Prostate gland (tissue), 2 donors: Measurements from ENCODE around the gene HPX. TPM values are rescaled to one million over a fixed set of nuclear protein-coding genes. Genes with fewer than 3 reads are reported as not detected.

ENCODE experiments used
- DNase-seq: peaks from one replicate; pipeline ENCODE4 v3.0.0-alpha.2; 2019; ENCODE audit warnings: low spot score
- H3K27ac ChIP-seq, 2 donors: fragments of 200-600 bp; sonication (generic); 2 replicates each; pipeline ENCODE4 v1.5.1; 2017 to 2019
- H3K27me3 ChIP-seq: fragments of 200-600 bp; sonication (generic); replicated peaks from 2 replicates; pipeline ENCODE4 v1.5.1; 2019; ENCODE audit not compliant: insufficient read depth
- H3K36me3 ChIP-seq, 2 donors: fragments of 200-600 bp; sonication (generic); 1 replicate in 1 of 2; 2 replicates in 1 of 2; pipeline versions ENCODE4 v1.5.1 to v1.8.1; 2017 to 2019
- H3K4me1 ChIP-seq: fragments of 200-600 bp; sonication (generic); replicated peaks from 2 replicates; pipeline ENCODE4 v1.5.1; 2019
- H3K4me3 ChIP-seq, 2 donors: fragments of 200-600 bp; sonication (generic); 2 replicates each; pipeline ENCODE4 v1.5.1; 2017 to 2019
- H3K9me3 ChIP-seq: fragments of 200-600 bp; sonication (generic); 2 replicates; pipeline ENCODE4 v1.5.1; 2017
- CTCF ChIP-seq, 4 experiments: fragments of 200-600 bp in 2 of 4; fragments of 450-650 bp in 2 of 4; sonication (generic) in 2 of 4; IDR thresholded peaks; 1 replicate in 3 of 4; 2 replicates in 1 of 4; pipeline ENCODE4 v1.5.1; 2016 to 2019; ENCODE audit warnings: antibody characterized with exemption in 4 of 4, mild to moderate bottlenecking in 2 of 4, moderate library complexity in 2 of 4
- POLR2A ChIP-seq: fragments of 450-650 bp; IDR thresholded peaks from one replicate; pipeline ENCODE4 v1.6.1; 2016; ENCODE audit warnings: antibody characterized with exemption, mild to moderate bottlenecking
- POLR2AphosphoS5 ChIP-seq: sonication (generic); formaldehyde crosslinking; IDR thresholded peaks from one replicate; pipeline ENCODE4 v1.6.1; 2017; ENCODE audit warnings: antibody characterized with exemption
- WGBS: methylation state at CpG from one replicate; pipeline ENCODE4 v1.1.5; 2018; 5-methylcytosine and 5-hydroxymethylcytosine counted together
- intact Hi-C: fragments of 100-400 bp; cut with DNase I; formaldehyde crosslinking; loops from one replicate; pipeline ENCODE4 v1.14.2; 2022
- total RNA-seq, 2 donors: library from RNA; depleted of rRNA; stranded (reverse); fragments of >200 nt; gene quantifications; one replicate each; pipeline ENCODE4 v1.1.0, GENCODE V29; 2016

Gene HPX
- total RNA-seq, 2 donors from 2014 or later: 1.2 to 4.7 TPM

- peak within 1 kb of the TSS; percentile 62 to 75 for H3K4me3 ChIP-seq
- no peaks in the 10 kb centered on the region for H3K9me3 ChIP-seq
- H3K36me3 ChIP-seq: peaks cover 0 to 10% of the 10 kb centered on the region in 2 donors
- intact Hi-C loops: loop anchor here (5.0 kb wide), 2 partner anchors 121 to 201 kb away; partner anchors contain the start of genes ILK, MRPL17 and RRP8
- under 1% methylated on average over 65 of the region's 66 CpGs for WGBS
- peak within 1 kb of the TSS; percentile 94 for H3K27ac ChIP-seq
- DNase-seq: peak; percentile 99
- peaks cover 16% of the 10 kb centered on the region for H3K4me1 ChIP-seq
- TF ChIP-seq CTCF (IDR thresholded peaks at IDR 0.05): peak in 1 of 4 experiments; percentile 25
- peak; percentile 100 for TF ChIP-seq POLR2AphosphoS5
- peak; percentile 90 for TF ChIP-seq POLR2A
- no peaks in the 10 kb centered on the region for H3K27me3 ChIP-seq
Measured at GRCh38 chr11:6481012-6481923, 40.5 kb upstream of the HPX start, which contains the start of the genes ARFIP2 and TIMM10B. ARFIP2 (minus strand) TSS chr11:6481331; CDS start chr11:6480421, 910 bp downstream. TIMM10B (plus strand) TSS chr11:6481501; CDS start chr11:6481517, 16 bp downstream.

GRCh38 chr11:6480299-6480914 lies 39.6 kb upstream of the HPX start:
- peak overlapping the region; percentile 94 for H3K27ac ChIP-seq
- H3K4me1 ChIP-seq: peaks cover 16% of the 10 kb centered on the region
- H3K36me3 ChIP-seq: peaks cover 0 to 10% of the 10 kb centered on the region in 2 donors
- no peaks in the 10 kb centered on the region for H3K9me3 ChIP-seq
- peak overlapping the region; percentile 62 to 75 for H3K4me3 ChIP-seq
- intact Hi-C loops: loop anchor here (5.0 kb wide), 2 partner anchors 122 to 202 kb away; partner anchors contain the start of genes ILK, MRPL17 and RRP8
- 49% methylated on average over 9 of the region's 9 CpGs for WGBS
- no peaks in the 10 kb centered on the region for H3K27me3 ChIP-seq
- TF ChIP-seq CTCF (IDR thresholded peaks at IDR 0.05) (no peak), POLR2AphosphoS5 (no peak), POLR2A (no peak)
- DNase-seq: no peak

GRCh38 chr11:6476571-6476970 lies 35.8 kb upstream of the HPX start:
- Histone ChIP-seq H3K27ac (peak overlapping the region; percentile 44 to 98), H3K4me1 (peaks cover 18% of the 10 kb centered on the region), H3K4me3 (no peak overlapping the region), H3K9me3 (no peaks in the 10 kb centered on the region), H3K27me3 (no peaks in the 10 kb centered on the region), H3K36me3 (peaks cover 0 to 10% of the 10 kb centered on the region in 2 donors)
- 94% methylated on average over 4 of the region's 4 CpGs for WGBS
- no peak for DNase-seq
- intact Hi-C loops: no loop called here
- TF ChIP-seq CTCF (IDR thresholded peaks at IDR 0.05) (no peak), POLR2A (no peak), POLR2AphosphoS5 (no peak)

GRCh38 chr11:6475936-6476335 lies 35.1 kb upstream of the HPX start:
- DNase-seq: peak; percentile 47
- peaks cover 18% of the 10 kb centered on the region for H3K4me1 ChIP-seq
- TF ChIP-seq POLR2AphosphoS5 (peak; percentile 55), POLR2A (no peak)
- 51% methylated on average over 5 of the region's 5 CpGs for WGBS
- H3K27ac ChIP-seq: peak overlapping the region; percentile 44 to 98
- no peaks in the 10 kb centered on the region for H3K9me3 ChIP-seq
- H3K27me3 ChIP-seq: no peaks in the 10 kb centered on the region
- no peak overlapping the region for H3K4me3 ChIP-seq
- H3K36me3 ChIP-seq: peaks cover 0 to 10% of the 10 kb centered on the region in 2 donors
- intact Hi-C loops: no loop called here

GRCh38 chr11:6474806-6475500 lies 34.2 kb upstream of the HPX start:
- Histone ChIP-seq H3K9me3 (no peaks in the 10 kb centered on the region), H3K4me1 (peaks cover 11% of the 10 kb centered on the region), H3K36me3 (peaks cover 0 to 10% of the 10 kb centered on the region in 2 donors), H3K27ac (peak overlapping the region; percentile 98 to 99), H3K27me3 (no peaks in the 10 kb centered on the region), H3K4me3 (no peak overlapping the region)
- 56% methylated on average over 3 of the region's 3 CpGs for WGBS
- TF ChIP-seq CTCF (IDR thresholded peaks at IDR 0.05) (no peak), POLR2A (no peak), POLR2AphosphoS5 (no peak)
- intact Hi-C loops: no loop called here
- DNase-seq: no peak
